Medulla oblongata (tissue), 1 donor: Measurements from ENCODE around the gene MMP7.
"Not testable (repeated sequence)": the region's sequence is repeated elsewhere in the genome, so short reads cannot be mapped to it uniquely, and the experiment has no call there.

Experiments used
- DNase-seq: peaks from one replicate; pipeline ENCODE4 v3.0.0-alpha.2; 2015; ENCODE audit errors: extremely low spot score

The MMP7 gene

GRCh38 chr11:102539567-102539966, 9.0 kb upstream of the MMP7 start:
- no peak for DNase-seq

GRCh38 chr11:102538932-102539331, 8.4 kb upstream of the MMP7 start:
- DNase-seq = no peak

DNA sequence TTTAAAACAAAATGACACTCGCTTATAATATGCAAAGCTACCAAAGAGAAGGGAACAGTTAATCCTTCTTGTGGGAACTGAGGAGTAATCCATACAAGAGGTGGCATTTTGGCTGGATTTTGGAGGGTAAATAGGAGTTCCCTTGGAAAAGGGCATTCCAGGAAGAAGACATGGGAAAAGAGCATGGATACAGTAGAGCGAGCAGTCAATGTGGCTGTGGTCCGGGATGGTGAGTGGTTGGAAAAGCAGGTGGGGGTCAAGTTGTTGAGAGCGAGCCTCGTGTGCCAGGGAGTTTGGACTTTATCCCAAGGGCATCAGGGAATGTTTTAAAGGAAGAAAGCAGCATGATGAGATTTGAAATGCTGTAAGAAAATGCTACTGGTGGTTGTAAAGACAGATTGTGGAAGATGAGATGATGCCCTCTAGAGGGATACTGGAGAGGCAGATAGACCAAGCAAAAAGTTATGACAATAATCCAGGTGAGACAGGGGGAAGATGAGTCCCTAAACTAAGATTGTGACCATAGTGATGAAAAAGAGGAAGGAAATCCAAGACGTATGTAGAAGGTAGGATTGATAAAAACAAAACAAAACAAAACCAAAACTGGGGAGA, 3.8 kb upstream of the MMP7 start:
- no peak for DNase-seq

GRCh38 chr11:102528618-102529017, 1.9 kb downstream of the MMP7 start:
- DNase-seq = no peak

- no peak for DNase-seq
These were observed 2.9 kb downstream of the MMP7 start for GRCh38 chr11:102527684-102528083.

DNA sequence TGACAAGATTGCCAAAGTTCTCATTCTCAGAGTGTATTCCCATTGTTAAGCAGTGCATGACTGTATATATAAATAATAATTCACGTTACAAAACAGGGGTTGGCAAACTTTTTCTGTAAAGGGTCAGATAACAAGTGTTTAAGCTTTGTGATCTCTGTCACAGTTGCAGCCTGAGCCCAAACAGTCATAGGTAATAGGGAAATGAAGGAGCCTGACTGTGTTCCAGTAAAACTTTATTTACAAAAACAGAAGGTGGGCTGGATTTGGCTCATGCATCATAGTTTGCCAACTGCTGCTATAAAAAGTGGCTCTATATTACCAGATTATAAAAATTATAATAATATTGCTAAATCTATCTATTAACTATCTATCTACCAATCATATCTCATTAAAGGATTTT, 3.5 kb downstream of the MMP7 start:
- DNase-seq = no peak

DNA sequence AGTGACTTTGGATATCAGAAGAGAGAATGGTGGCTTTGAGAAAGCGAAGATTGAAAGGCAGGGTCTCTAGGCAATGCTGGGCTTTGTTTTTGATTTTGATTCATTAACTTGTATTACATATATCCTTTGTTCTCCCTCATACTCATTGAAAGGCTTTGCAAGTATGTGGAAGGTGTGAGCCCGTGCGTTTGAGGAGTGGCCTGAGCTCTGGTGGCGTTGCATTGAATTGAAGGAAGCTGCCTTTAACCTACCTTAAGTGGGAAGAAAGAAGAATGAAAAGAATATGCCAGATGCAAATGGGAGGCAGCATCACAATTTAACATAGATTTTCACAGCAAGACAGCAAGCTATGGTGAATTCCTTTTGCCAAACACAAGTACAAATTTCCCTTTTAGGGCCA, 6.7 kb downstream of the MMP7 start:
- no peak for DNase-seq

GRCh38 chr11:102523189-102523570, 7.4 kb downstream of the MMP7 start:
- no peak for DNase-seq

GRCh38 chr11:102522312-102523188, 8.0 kb downstream of the MMP7 start:
- DNase-seq = no peak

- DNase-seq = no peak
These were observed 9.4 kb downstream of the MMP7 start for GRCh38 chr11:102521121-102521520.

DNA sequence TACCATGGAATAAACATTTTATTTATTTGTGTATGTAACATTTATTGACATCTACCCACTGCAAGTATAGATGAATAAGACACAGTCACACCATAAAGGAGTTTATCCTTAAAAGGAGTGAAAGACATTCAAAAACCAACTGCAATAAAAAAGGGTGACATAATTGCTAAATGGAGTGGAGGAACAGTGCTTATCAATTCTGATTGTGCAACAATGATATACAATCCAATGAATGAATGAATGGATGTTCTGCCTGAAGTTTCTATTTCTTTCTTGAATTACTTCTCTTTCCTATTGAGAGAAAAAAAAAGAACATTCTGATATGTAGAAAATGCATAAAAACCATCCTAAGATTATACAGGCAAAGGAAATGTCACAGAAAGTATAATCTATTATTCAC, 10.0 kb downstream of the MMP7 start:
- DNase-seq = no peak

DNA sequence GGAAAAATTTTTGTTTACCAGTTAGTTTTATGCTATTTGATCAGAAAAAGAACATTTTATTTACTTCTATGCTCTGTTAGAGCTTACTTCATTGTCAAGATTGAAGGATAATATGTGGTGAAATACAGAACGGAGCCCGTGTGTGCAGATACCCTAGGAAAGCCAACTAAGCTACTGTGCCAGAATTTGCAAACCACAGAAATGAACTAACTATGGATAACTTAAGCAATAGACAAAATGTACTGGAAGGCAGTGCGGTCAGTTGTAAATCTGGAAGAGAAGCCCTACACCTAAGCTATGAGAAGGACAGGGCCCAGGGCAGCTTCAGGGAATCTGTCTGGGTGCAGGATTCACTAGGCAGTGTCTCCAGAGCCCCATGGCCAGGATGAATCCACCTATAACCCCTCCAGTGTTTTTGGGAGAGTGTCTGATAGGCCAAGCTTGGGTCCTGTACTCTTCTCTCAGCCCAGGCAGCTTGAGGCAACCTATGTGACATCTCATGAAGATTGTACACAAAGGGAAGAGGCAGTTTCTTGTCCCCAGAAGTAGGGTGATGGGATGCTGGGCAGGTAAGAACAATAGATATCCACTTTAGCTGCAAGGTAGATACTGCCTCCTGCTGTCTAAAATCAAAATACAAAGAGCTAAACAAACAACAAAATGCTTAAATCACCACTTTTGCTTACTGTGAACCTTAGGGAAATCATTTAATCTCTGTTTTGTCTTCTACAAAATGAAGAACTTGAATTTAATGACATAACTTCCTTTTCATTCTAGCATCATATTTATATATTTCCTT, 12.1 kb downstream of the MMP7 start:
- no peak for DNase-seq

DNA sequence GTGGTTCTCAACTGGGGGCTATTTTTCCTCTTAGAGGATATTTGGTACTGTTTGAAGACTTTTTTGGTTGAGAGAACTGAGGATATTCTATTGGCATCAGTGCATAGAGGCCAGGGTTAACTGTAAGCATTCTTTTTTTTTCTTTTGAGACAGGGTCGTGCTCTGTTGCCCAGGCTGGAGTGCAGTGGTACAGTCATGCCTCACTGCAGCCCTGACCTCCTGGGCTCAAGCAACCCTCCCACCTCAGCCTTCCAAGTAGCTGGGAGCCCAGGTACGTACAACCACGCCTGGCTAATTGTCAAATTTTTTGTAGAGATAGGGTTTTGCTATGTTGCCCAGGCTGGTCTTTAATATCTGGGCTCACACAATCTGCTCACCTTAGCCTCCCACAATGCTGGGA, 12.9 kb downstream of the MMP7 start:
- DNase-seq = no peak

GRCh38 chr11:102516179-102516578, 14.4 kb downstream of the MMP7 start:
- no peak for DNase-seq

DNA sequence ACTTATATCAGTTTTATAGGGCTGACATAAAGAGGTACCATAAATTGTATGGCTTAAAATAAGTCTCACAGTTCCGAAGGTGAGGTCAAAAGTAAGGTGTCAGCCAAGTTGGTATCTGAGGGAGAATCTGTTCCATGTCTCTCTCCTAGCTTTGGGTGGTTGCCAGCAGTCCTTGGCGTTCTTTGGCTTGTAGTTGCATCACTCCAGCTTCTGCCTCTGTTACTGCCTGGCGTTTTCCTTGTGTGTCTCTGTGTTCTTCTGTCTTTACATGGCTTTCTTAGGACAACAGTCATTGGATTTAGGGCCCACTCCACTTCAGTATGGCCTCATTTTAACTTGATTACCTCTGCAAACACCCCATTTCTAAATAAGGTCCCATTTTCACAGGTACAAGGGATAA, 16.7 kb downstream of the MMP7 start:
- peak; percentile 28 for DNase-seq

DNA sequence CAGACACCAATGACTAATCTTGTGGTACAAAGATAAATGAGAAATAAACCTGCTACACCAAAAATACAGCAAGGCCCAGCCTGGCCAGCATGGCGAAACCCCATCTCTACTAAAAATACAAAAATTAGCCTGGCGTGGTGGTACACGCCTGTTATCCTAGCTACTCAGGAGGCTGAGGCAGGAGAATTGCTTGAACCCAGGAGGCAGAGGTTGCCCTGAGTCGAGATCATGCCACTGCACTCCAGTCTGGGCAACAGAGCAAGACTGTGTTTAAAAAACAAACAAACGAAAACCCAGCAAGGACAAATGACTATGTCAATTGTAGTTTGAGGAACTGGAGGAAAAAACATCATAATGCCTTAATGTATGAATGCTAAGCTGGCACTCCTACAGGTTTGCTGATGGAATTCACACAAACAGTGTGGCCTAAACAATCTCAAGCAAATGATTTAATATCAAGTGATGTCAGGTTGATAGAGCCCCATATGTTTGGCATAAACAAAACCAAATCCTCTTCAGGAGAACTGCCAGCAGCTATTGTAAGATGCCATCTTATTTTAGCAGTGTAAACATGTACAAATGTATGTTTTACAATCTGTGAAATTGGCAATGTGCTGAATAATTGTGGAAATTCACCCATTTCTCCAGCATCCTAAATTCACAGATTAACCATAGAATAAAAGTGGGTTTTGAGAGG, 20.0 kb downstream of the MMP7 start:
- no peak for DNase-seq

DNA sequence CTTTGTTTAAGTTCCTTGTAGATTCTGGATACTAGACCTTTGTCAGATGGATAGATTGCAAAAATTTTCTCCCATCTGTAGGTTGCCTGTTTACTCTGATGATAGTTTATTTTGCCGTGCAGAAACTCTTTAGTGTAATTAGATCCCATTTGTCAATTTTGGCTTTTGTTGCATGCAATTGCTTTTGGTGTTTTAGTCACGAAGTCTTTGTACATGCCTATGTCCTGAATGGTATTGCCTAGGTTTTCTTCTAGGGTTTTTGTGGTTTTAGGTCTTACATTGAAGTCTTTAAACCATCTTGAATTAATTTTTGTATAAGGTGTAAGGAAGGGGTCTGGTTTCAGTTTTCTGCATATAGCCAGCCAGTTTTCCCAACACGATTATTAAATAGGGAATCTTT, 27.7 kb downstream of the MMP7 start:
- not testable (repeated sequence) for DNase-seq

DNA sequence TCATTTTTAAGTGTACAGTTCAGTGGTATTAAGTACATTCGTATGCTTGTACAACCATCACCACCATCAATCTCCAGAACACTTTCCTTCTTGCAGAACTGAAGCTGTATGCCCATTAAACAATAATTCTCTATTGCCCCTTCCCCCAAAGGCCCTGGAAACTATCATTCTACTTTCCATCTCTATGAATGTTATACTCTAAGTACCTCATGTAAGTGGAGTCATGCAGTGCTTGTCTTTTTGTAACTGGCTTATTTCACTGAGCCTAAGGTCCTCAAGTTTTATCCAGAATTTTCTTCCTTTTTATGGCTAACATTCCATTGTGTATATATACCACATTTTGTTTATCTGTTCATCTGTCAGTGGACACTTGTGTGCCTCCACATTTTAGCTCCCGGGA, 29.7 kb downstream of the MMP7 start:
- no peak for DNase-seq

- no peak for DNase-seq
These were observed 30.6 kb downstream of the MMP7 start for GRCh38 chr11:102499931-102500330.

- DNase-seq = no peak
These were observed 31.4 kb downstream of the MMP7 start for GRCh38 chr11:102499151-102499550.

GRCh38 chr11:102497061-102497460, 33.5 kb downstream of the MMP7 start:
- no peak for DNase-seq
